WTC11 (cell line): ENCODE results near the gene SPTAN1.

ENCODE experiments used
- CTCF ChIP-seq: fragments of 200-600 bp; IDR thresholded peaks from 2 replicates; pipeline ENCODE4 v1.8.0; 2022; ENCODE audit warnings: antibody characterized with exemption
- JUN ChIP-seq: sonication (generic); formaldehyde crosslinking; IDR thresholded peaks from 2 replicates; pipeline ENCODE4 v1.8.0; 2023; ENCODE audit warnings: mild to moderate bottlenecking, missing genetic modification reagents
- SP1 ChIP-seq: sonication (generic); formaldehyde crosslinking; conservative IDR thresholded peaks from 2 replicates; pipeline ENCODE4 v1.8.1; 2022; ENCODE audit warnings: missing genetic modification reagents
- ZNF121 ChIP-seq: sonication (generic); formaldehyde crosslinking; IDR thresholded peaks from 2 replicates; pipeline ENCODE4 v1.8.0; 2023; ENCODE audit warnings: missing genetic modification reagents

GRCh38 chr9:128550770-128551656 lies 1.4 kb upstream of the SPTAN1 start:
- TF ChIP-seq CTCF (no peak), JUN (CRISPR knock-in tag) (no peak), ZNF121 (CRISPR knock-in tag) (no peak), SP1 (CRISPR knock-in tag) (no peak)
